DLD1 (cell line): Measurements from ENCODE around the gene ABCG4.

Experiments used
- in situ Hi-C: cut with HindIII; loops from 2 replicates; pipeline ENCODE4 v1.10.0; 2017; ENCODE audit warnings: low sequenced_read_pairs

Gene ABCG4

GRCh38 chr11:119202554-119202953, 53.7 kb downstream of the ABCG4 start:
- in situ Hi-C loops: no loop called here

GRCh38 chr11:119204066-119204465, 55.2 kb downstream of the ABCG4 start:
- in situ Hi-C loops: no loop called here

GRCh38 chr11:119205080-119205479, 56.2 kb downstream of the ABCG4 start:
- in situ Hi-C loops: no loop called here

- in situ Hi-C loops: no loop called here
These were observed 57.0 kb downstream of the ABCG4 start, which contains the start of gene CBL for GRCh38 chr11:119205574-119206510. Gene CBL, plus strand, starts transcription at chr11:119206339. Its CDS starts 79 bp downstream, at chr11:119206418.

GRCh38 chr11:119206511-119207414, 57.9 kb downstream of the ABCG4 start:
- in situ Hi-C loops: no loop called here

GRCh38 chr11:119207415-119207960, 58.6 kb downstream of the ABCG4 start:
- in situ Hi-C loops: no loop called here

- in situ Hi-C loops: no loop called here
These were observed 60.3 kb downstream of the ABCG4 start for GRCh38 chr11:119209186-119209585.

- in situ Hi-C loops: no loop called here
These were observed 61.2 kb downstream of the ABCG4 start for GRCh38 chr11:119210050-119210449.
